Parathyroid adenoma (tissue), 2 donors: ENCODE results near the gene CADPS2.
A peak's percentile ranks its signal among the peaks of the same experiment; 100 is the strongest.

Experiments
- H2AFZ ChIP-seq: fragments of 300-600 bp; sonication (generic); one replicate; pipeline ENCODE4 v1.7.0; 2017; ENCODE audit warnings: antibody characterized with exemption, mild to moderate bottlenecking
- H3K27ac ChIP-seq: fragments of 300-600 bp; sonication (generic); one replicate; pipeline ENCODE4 v1.7.0; 2017
- H3K27me3 ChIP-seq: fragments of 300-600 bp; sonication (generic); one replicate; pipeline ENCODE4 v1.7.0; 2017; ENCODE audit warnings: low read length; ENCODE audit not compliant: control insufficient read depth, insufficient read depth
- H3K36me3 ChIP-seq: fragments of 300-600 bp; sonication (generic); one replicate; pipeline ENCODE4 v1.7.0; 2017; ENCODE audit warnings: low read length; ENCODE audit not compliant: control insufficient read depth, insufficient read depth
- H3K4me1 ChIP-seq: fragments of 300-600 bp; sonication (generic); one replicate; pipeline ENCODE4 v1.7.0; 2017; ENCODE audit warnings: control low read depth
- H3K4me2 ChIP-seq: fragments of 300-600 bp; sonication (generic); one replicate; pipeline ENCODE4 v1.7.0; 2017; ENCODE audit warnings: low read length
- H3K4me3 ChIP-seq: fragments of 300-600 bp; sonication (generic); one replicate; pipeline ENCODE4 v1.7.0; 2017; ENCODE audit warnings: low read depth, low read length
- H3K79me2 ChIP-seq: fragments of 300-600 bp; sonication (generic); one replicate; pipeline ENCODE4 v1.7.0; 2017; ENCODE audit warnings: control low read depth
- H3K9ac ChIP-seq: fragments of 300-600 bp; sonication (generic); one replicate; pipeline ENCODE4 v1.7.0; 2017; ENCODE audit warnings: mild to moderate bottlenecking
- H3K9me3 ChIP-seq: fragments of 300-600 bp; sonication (generic); one replicate; pipeline ENCODE4 v1.7.0; 2017; ENCODE audit warnings: low read length; ENCODE audit not compliant: control insufficient read depth
- CTCF ChIP-seq: fragments of 300-600 bp; sonication (generic); IDR thresholded peaks from one replicate; pipeline ENCODE4 v1.7.0; 2017; ENCODE audit warnings: antibody characterized with exemption, mild to moderate bottlenecking
- donor health status: primary hyperparathyroidism.

CADPS2 gene

DNA sequence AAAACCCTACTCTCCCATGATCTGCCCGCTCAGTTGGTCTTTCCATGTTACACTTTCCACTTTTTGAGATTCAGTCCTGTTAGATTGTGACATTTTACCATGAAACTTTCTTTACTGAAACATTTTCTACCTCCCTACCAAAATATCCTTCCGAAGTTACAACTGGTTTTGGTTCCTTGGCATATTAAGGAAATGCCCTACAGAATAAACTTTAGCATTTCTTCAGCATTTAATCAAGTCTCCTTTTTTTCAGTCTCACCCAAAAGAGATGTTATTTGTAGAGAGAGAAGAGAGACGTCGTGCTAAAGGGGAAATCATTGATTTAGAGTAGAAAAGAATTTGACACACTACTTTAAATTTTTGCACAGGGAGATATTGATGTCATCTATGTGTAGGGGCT is 572.0 kb downstream of the CADPS2 start:
- no peaks in the 10 kb centered on the region for H3K79me2 ChIP-seq
- no peaks in the 10 kb centered on the region for H3K4me1 ChIP-seq
- H3K9ac ChIP-seq: no peak overlapping the region
- H2AFZ ChIP-seq: no peak overlapping the region
- H3K4me3 ChIP-seq: no peak overlapping the region
- H3K4me2 ChIP-seq: no peak overlapping the region
- H3K36me3 ChIP-seq: no peaks in the 10 kb centered on the region
- no peak overlapping the region for H3K27ac ChIP-seq
- TF ChIP-seq CTCF: no peak
- H3K27me3 ChIP-seq: peaks cover 17% of the 10 kb centered on the region
- H3K9me3 ChIP-seq: no peaks in the 10 kb centered on the region

DNA sequence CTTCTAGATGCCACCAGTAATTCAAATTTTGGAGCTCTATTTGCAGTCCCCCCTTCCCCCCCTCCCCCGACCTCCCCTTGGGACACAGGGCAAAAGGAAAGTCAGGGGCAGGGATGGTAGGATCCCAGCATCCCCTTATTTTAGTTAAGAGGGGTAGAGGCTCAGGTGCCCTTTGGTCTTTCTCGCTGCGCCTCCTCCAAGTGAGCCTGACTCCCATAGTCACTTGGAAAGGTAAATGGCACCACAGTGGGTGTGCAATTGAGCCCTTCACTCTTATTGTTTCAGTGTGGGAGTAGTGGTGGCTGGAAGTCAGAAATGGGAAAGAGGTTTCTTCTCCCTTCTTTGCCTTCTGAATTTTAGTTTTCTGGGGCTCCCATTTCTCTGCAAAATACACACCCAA is 573.5 kb downstream of the CADPS2 start:
- H3K9ac ChIP-seq: no peak overlapping the region
- H3K4me2 ChIP-seq: no peak overlapping the region
- H3K79me2 ChIP-seq: no peaks in the 10 kb centered on the region
- no peaks in the 10 kb centered on the region for H3K4me1 ChIP-seq
- no peaks in the 10 kb centered on the region for H3K36me3 ChIP-seq
- H3K27ac ChIP-seq: no peak overlapping the region
- no peaks in the 10 kb centered on the region for H3K9me3 ChIP-seq
- H2AFZ ChIP-seq: no peak overlapping the region
- H3K4me3 ChIP-seq: no peak overlapping the region
- TF ChIP-seq CTCF: no peak
- peaks cover 17% of the 10 kb centered on the region for H3K27me3 ChIP-seq

DNA sequence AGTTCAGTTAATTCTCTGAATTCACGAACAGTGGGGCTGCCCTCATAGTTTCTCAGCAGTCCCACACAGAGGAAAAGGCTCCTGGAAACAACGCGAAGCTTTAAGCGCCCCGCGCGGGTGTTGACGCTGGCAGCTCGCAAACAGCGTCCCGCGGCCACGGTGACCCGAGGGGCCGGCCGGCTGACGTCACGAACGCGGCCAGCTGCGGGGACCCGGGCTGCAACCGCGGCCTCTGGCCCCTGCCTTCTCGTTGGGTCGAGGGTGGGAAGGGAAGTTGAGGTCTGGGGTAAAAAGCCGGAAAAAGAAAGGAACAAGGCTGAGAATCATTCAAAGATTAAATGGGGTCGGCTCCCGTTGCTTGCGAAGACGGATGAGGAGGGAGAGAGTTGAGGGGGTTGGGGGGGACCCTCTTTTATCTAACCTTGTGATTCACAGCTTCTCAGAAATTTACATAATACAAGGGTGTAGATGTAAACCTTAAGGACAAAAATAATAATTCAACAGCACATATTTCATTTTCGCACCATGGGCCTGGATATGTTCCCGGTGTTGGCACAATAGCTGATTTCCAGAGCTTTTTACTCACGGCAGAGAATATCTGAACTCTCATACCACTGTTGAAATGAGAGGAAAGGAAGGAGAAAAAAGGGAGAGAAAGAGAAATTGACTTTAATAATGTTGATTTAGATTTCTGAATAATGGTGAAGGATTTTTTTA is 574.4 kb downstream of the CADPS2 start:
- peaks cover 17% of the 10 kb centered on the region for H3K27me3 ChIP-seq

DNA sequence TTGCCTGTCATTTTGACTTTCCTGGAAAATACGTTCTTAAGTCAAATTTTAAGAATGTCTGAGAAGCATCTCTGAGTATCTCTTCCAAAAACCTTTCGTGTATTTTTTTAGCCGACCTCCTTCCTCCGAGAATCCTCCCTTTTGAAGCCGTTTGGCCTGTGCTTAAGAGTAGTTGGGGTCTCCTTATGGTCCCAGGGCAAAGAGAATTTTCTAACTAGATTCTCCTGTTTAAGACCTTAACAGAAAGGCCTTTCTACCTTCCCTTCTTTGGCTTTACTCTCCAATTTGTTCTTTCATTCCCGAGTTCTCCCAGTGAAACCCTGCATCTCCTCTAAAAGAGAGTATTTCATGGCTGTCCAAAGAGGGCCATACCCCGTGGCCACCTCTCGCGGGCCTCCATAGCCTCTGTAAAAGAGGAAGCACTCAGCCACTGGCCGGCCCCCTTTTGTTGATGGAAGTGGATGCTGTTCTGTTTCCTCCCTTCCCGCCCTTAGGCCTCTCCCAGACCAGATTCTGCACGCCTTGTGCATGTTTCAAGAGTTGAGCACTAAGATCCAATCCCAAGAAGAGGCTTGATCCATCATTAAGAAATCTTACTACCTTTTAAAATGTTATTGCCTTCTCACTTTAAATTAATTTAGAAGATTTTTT is 575.1 kb downstream of the CADPS2 start:
- no peaks in the 10 kb centered on the region for H3K4me1 ChIP-seq
- no peaks in the 10 kb centered on the region for H3K9me3 ChIP-seq
- H3K4me3 ChIP-seq: peak overlapping the region; percentile 28
- H3K79me2 ChIP-seq: no peaks in the 10 kb centered on the region
- H3K36me3 ChIP-seq: no peaks in the 10 kb centered on the region
- H3K9ac ChIP-seq: no peak overlapping the region
- H3K27me3 ChIP-seq: peaks cover 11% of the 10 kb centered on the region
- no peak for TF ChIP-seq CTCF
- peak overlapping the region; percentile 53 for H3K4me2 ChIP-seq
- no peak overlapping the region for H2AFZ ChIP-seq
- no peak overlapping the region for H3K27ac ChIP-seq

More for the DNA sequence above, 574.4 kb downstream of the CADPS2 start:
- Histone ChIP-seq H3K9ac (no peak overlapping the region), H3K4me3 (no peak overlapping the region), H3K79me2 (no peaks in the 10 kb centered on the region), H3K36me3 (no peaks in the 10 kb centered on the region), H3K4me1 (no peaks in the 10 kb centered on the region), H3K4me2 (no peak overlapping the region), H3K27ac (no peak overlapping the region), H3K9me3 (no peaks in the 10 kb centered on the region), H2AFZ (no peak overlapping the region)
- TF ChIP-seq CTCF: no peak
